ENCODE data around the gene ETS1. TPM values are rescaled to one million over a fixed set of nuclear protein-coding genes. Genes with fewer than 3 reads are reported as not detected.

Gene ETS1
- total RNA-seq, 4 donors from 2014 or later = 46.3 to 70.6 (median 57.6) TPM

- H3K4me1 ChIP-seq = peaks cover 0 to 79% (median 56%) of the 10 kb centered on the region in 4 donors
- WGBS, 2 donors = 79 to 85% methylated on average over 3 of the region's 3 CpGs
Observed at GRCh38 chr11:128494418-128495332, 92.7 kb downstream of the ETS1 start.

GRCh38 chr11:128493570-128493965 is 93.8 kb downstream of the ETS1 start:
- no peak overlapping the region for H3K4me3 ChIP-seq
- H3K36me3 ChIP-seq = peaks cover 0 to 17% (median 7%) of the 10 kb centered on the region in 3 donors
- no peak for DNase-seq (ENCODE audit: low spot score in 2 of 2)
- H3K27ac ChIP-seq = peak overlapping the region in 3 of 4 donors; percentile 24 to 63 (median 43)
- TF ChIP-seq CTCF (IDR thresholded peaks at IDR 0.05) (no peak), POLR2A (IDR thresholded peaks at IDR 0.05) (no peak), EP300 (IDR thresholded peaks at IDR 0.05) (no peak)
- H3K9me3 ChIP-seq = no peaks in the 10 kb centered on the region
- no peaks in the 10 kb centered on the region for H3K27me3 ChIP-seq
- WGBS, 2 donors = 81 to 83% methylated on average over 2 of the region's 2 CpGs
- peaks cover 0 to 77% (median 51%) of the 10 kb centered on the region in 4 donors for H3K4me1 ChIP-seq

More at GRCh38 chr11:128494418-128495332, 92.7 kb downstream of the ETS1 start:
- Histone ChIP-seq H3K36me3 (peaks cover 0 to 6% (median 1%) of the 10 kb centered on the region in 3 donors), H3K27me3 (no peaks in the 10 kb centered on the region), H3K4me3 (no peak overlapping the region), H3K27ac (peak overlapping the region in 2 of 4 donors; percentile 38 to 58), H3K9me3 (no peaks in the 10 kb centered on the region)
- TF ChIP-seq EP300 (IDR thresholded peaks at IDR 0.05) (no peak), POLR2A (IDR thresholded peaks at IDR 0.05) (no peak), CTCF (IDR thresholded peaks at IDR 0.05) (no peak)
- DNase-seq (ENCODE audit: low spot score in 2 of 2) = no peak

DNA sequence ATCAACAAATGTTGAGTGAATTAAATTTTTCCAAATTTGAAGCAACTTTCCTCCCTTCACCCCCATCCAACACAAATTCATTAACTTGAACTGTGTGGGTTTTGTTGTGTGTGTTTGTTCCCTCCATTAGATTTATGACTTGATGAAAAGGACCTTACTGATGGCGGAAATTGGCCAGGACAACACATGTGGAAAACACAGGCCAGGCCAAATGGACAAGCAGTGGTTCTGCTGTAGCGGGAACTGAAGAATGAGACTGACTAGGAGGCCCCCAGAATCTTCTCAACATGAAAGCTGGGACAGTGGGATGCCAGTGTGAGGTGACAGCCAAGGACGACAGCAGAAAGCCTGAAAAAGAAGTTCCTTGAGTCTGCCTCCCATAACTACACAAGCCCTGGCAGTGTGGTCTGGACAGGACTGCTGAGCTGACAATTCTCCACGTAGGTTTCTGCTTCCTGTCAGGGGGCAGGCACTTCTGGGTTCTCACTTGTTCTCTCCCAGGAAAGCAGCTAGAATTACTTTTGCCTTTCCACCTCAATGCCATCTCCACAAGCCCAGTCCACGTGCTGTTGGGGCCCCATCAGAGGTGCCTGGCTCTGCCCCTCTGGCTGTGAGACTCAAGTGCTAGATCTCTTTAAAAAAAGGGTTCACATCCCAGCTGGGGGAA is 94.3 kb downstream of the ETS1 start:
- peak overlapping the region in 3 of 4 donors; percentile 24 to 63 (median 43) for H3K27ac ChIP-seq
- no peaks in the 10 kb centered on the region for H3K9me3 ChIP-seq
- WGBS, 2 donors = 59 to 72% methylated on average over 5 of the region's 5 CpGs
- H3K4me1 ChIP-seq = peaks cover 0 to 77% (median 49%) of the 10 kb centered on the region in 4 donors
- no peak for TF ChIP-seq CTCF (IDR thresholded peaks at IDR 0.05)
- TF ChIP-seq POLR2A (IDR thresholded peaks at IDR 0.05) = no peak
- no peak for TF ChIP-seq EP300 (IDR thresholded peaks at IDR 0.05)
- no peak overlapping the region for H3K4me3 ChIP-seq
- no peaks in the 10 kb centered on the region for H3K27me3 ChIP-seq
- no peak for DNase-seq (ENCODE audit: low spot score in 2 of 2)
- H3K36me3 ChIP-seq = peaks cover 0 to 23% (median 7%) of the 10 kb centered on the region in 3 donors

GRCh38 chr11:128492461-128492860 is 94.9 kb downstream of the ETS1 start:
- H3K27me3 ChIP-seq = no peaks in the 10 kb centered on the region
- WGBS, 2 donors = 64 to 68% methylated on average over 2 of the region's 2 CpGs
- TF ChIP-seq CTCF (IDR thresholded peaks at IDR 0.05) (no peak), EP300 (IDR thresholded peaks at IDR 0.05) (peak in 1 of 2 donors; percentile 36), POLR2A (IDR thresholded peaks at IDR 0.05) (no peak)
- H3K27ac ChIP-seq = peak overlapping the region in 3 of 4 donors; percentile 24 to 70 (median 63)
- peaks cover 0 to 71% (median 43%) of the 10 kb centered on the region in 4 donors for H3K4me1 ChIP-seq
- DNase-seq (ENCODE audit: low spot score in 2 of 2) = no peak
- peaks cover 0 to 28% (median 7%) of the 10 kb centered on the region in 3 donors for H3K36me3 ChIP-seq
- H3K4me3 ChIP-seq = no peak overlapping the region
- no peaks in the 10 kb centered on the region for H3K9me3 ChIP-seq
